ENCODE measurements around the gene STIP1. TPM values are rescaled to one million over a fixed set of nuclear protein-coding genes. Genes with fewer than 3 reads are reported as not detected.

Gene STIP1
- total RNA-seq, 1 experiment from 2014 or later = 338 TPM

GRCh38 chr11:64238076-64238475, 52.1 kb downstream of the STIP1 start:
- H3K27me3 ChIP-seq (ENCODE audit: insufficient read depth, low read length) = no peaks in the 10 kb centered on the region
- H2BK12ac ChIP-seq (ENCODE audit: insufficient read length, low read depth, low read length) = no peak overlapping the region
- no peak overlapping the region for H3K23ac ChIP-seq (ENCODE audit: insufficient read length, low read depth, low read length)
- Mint-ChIP-seq H3K27ac (no peak overlapping the region), H3K4me1 (peaks cover 23 to 27% of the 10 kb centered on the region in 2 experiments), H3K36me3 (ENCODE audit: insufficient read depth in 1 of 3, low read depth in 3 of 3) (peaks cover 2 to 31% (median 14%) of the 10 kb centered on the region in 3 experiments), H3K27me3 (ENCODE audit: low read depth) (peaks cover 3% of the 10 kb centered on the region), H3K9me3 (no peaks in the 10 kb centered on the region), H3K4me3 (no peak overlapping the region)
- H2BK20ac ChIP-seq (ENCODE audit: low read depth, low read length, poor library complexity, severe bottlenecking) = no peak overlapping the region
- no peaks in the 10 kb centered on the region for H4K20me1 ChIP-seq (ENCODE audit: control insufficient read depth, insufficient read depth, insufficient read length)
- H2BK5ac ChIP-seq (ENCODE audit: insufficient read length, low read length) = no peak overlapping the region
- H4K5ac ChIP-seq (ENCODE audit: insufficient read length, low read depth, low read length) = no peak overlapping the region
- peaks cover 19% of the 10 kb centered on the region for H3K23me2 ChIP-seq (ENCODE audit: insufficient read length, low read depth, low read length, poor library complexity, severe bottlenecking)
- H3K9ac ChIP-seq (ENCODE audit: extremely low read depth, insufficient read length, low read length) = no peak overlapping the region
- H3K18ac ChIP-seq (ENCODE audit: insufficient read length, low read depth, low read length) = no peak overlapping the region
- H2BK120ac ChIP-seq (ENCODE audit: low read depth, low read length, poor library complexity, severe bottlenecking) = no peak overlapping the region
- no peak overlapping the region for H3K4ac ChIP-seq (ENCODE audit: low read depth, low read length)
- H2BK15ac ChIP-seq (ENCODE audit: low read depth, low read length) = no peak overlapping the region
- H4K8ac ChIP-seq (replicated peaks; ENCODE audit: insufficient read length, low read depth, low read length) = no peak overlapping the region
- H3K79me2 ChIP-seq (ENCODE audit: insufficient read depth, low read length) = peaks cover 2% of the 10 kb centered on the region; the same call in 1 of the 2 replicates
- no peak overlapping the region for H2AK5ac ChIP-seq (ENCODE audit: insufficient read length, low read length)
- H3K27ac ChIP-seq (ENCODE audit: insufficient read length, low read depth, low read length) = no peak overlapping the region
- H4K91ac ChIP-seq (ENCODE audit: insufficient read length, low read depth, low read length) = no peak overlapping the region
- no peaks in the 10 kb centered on the region for H3K9me3 ChIP-seq (ENCODE audit: control insufficient read depth, low read depth, low read length)
- WGBS (ENCODE audit: extremely low coverage, insufficient read length, low lambda C conversion rate) = no CpG with 5 or more reads among the region's 9 CpGs
- no peak overlapping the region for H3K4me2 ChIP-seq (ENCODE audit: insufficient read depth, insufficient read length, low read length)
- TF ChIP-seq CTCF (conservative IDR thresholded peaks at IDR 0.05) = no peak
- H3K79me1 ChIP-seq (ENCODE audit: insufficient read depth, low read depth, low read length, poor library complexity, severe bottlenecking) = no peaks in the 10 kb centered on the region
- no peak overlapping the region for H3K14ac ChIP-seq (ENCODE audit: insufficient read depth, low read length)
- H2AFZ ChIP-seq (ENCODE audit: low read length) = no peak overlapping the region
- DNase-seq = no peak
- H3K56ac ChIP-seq (ENCODE audit: insufficient read length, low read depth, low read length) = no peak overlapping the region
- H3T11ph ChIP-seq (ENCODE audit: low read length) = no peak overlapping the region
- no peaks in the 10 kb centered on the region for H3K4me1 ChIP-seq (ENCODE audit: insufficient read depth, low read length)

All from H9 (cell line).